T-helper 1 cell treated with Interleukin-12 subunit alpha and Interleukin-12 subunit beta and Interleukin-4 antibody, amounts not matched to agents 30 ng/mL and 1 ng/mL, for 36 hours (primary cell): Measurements from ENCODE around the gene PPP2R3A. TPM values are rescaled to one million over a fixed set of nuclear protein-coding genes. Genes with fewer than 3 reads are reported as not detected.
"Not testable (repeated sequence)": the region's sequence is repeated elsewhere in the genome, so short reads cannot be mapped to it uniquely, and the experiment has no call there.

Source experiments
- intact Hi-C: fragments of 100-400 bp; cut with micrococcal nuclease; formaldehyde crosslinking; loops from one replicate; pipeline ENCODE4 v1.15.1; 2024
- total RNA-seq: library from RNA; stranded (reverse); gene quantifications from 2 replicates; pipeline ENCODE4 v1.2.3, GENCODE V29; 2022

PPP2R3A gene
- total RNA-seq, 1 donor from 2014 or later: not detected

DNA sequence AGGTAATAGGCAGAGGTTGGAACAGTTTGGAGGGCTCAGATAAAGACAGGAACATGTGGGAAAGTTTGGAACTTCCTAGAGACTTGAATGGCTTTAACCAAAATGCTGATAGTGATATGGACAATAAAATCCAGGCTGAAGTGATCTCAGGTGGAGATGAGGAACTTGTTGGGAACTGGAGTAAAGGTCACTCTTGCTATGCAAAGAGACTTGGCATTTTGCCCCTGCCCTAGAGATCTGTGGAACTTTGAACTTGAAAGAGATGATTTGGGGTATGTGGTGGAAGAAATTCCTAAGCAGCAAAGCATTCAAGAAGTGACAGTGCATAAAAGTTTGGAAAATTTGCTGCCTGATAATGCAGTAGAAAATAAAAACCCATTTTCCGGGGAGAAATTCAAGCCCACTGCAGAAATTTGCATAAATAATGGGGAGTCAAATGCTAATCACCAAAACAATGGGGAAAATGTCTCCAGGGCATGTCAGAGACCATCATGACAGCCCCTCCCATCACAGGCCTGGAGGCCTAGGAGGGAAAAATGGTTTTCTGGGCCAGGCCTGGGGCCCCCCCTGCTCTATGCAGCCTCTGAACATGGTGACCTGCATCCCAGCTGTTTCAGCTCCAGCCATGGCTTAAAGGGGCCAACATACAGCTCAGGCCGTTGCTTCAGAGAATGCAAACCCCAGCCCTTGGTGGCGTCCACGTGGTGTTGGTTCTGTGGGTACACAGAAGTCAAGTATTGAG, 118.3 kb downstream of the PPP2R3A start:
- intact Hi-C loops: not testable (repeated sequence)

DNA sequence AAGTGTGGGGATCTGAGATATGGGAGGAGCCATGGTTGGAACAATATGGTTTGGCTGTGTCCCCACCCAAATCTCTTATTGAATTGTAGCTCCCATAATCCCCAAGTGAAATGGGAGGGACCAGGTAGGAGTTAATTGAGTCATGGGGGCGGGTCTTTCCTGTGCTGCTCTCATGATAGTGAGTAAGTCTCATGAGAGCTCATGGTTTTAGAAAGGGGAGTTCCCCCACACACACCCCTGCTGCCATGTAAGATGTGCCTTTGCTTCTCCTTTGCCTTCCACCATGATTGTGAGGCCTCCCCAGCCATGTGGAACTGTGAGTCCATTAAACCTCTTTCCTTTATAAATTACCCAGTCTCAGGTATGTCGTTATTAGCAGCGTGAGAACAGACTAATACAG, 119.5 kb downstream of the PPP2R3A start:
- intact Hi-C loops: not testable (repeated sequence)

GRCh38 chr3:136093771-136094170, 128.2 kb downstream of the PPP2R3A start:
- intact Hi-C loops: no loop called here

DNA sequence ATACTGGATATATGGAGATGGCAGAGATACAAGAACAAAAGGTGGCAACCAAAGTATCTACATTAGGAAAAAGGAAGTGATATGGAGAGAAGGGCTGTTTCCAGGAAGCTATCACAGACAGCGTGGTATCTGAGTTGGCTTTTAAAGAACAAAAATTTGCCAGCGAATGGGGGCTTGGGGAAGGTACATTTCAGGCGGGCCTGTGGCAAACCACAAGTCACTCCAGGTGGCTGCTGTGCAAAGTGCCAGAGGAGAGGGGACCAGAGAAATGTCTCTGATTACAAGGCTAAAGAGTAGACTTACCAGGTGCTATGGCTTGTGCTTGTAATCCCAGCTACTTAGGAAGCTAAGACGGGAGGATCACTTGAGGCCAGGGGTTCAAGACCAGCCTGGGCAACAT, 139.5 kb downstream of the PPP2R3A start:
- intact Hi-C loops: no loop called here

- intact Hi-C loops: no loop called here
Observed at GRCh38 chr3:136106101-136106500, 140.6 kb downstream of the PPP2R3A start.

DNA sequence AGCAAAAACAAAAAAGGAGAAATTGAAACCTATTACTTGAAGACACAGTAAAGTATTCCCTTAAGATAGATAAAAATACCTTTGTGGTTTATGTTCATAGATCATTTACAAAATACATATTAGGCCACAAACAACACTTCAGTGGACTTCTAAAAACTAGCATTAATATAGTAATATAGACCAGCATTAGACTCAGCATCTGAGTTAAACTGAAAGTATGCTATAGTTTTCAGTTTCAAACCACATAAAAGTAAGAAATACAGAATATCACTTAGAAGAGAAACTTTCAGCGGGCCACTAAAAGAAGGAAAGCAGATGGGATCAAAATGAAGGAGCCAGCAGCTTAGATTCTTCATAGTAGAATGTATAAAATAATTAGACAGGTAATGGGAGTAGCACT, 144.0 kb downstream of the PPP2R3A start:
- intact Hi-C loops: no loop called here

- intact Hi-C loops: no loop called here
Observed at GRCh38 chr3:136110481-136110880, 145.0 kb downstream of the PPP2R3A start.

- intact Hi-C loops: no loop called here
Observed at GRCh38 chr3:136114421-136114820, 148.9 kb downstream of the PPP2R3A start.

DNA sequence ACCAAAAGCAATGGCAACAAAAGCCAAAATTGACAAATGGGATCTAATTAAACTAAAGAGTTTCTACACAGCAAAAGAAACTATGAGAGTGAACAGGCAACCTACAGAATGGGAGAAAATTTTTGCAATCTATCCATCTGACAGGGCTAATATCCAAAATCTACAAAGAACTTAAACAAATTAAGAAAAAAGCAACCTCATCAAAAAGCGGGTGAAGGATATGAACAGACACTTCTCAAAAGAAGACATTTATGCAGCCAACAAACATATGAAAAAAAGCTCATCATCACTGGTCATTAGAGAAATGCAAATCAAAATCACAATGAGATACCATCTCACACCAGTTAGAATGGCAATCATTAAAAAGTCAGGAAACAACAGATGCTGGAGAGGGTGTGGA, 153.8 kb downstream of the PPP2R3A start:
- intact Hi-C loops: not testable (repeated sequence)

DNA sequence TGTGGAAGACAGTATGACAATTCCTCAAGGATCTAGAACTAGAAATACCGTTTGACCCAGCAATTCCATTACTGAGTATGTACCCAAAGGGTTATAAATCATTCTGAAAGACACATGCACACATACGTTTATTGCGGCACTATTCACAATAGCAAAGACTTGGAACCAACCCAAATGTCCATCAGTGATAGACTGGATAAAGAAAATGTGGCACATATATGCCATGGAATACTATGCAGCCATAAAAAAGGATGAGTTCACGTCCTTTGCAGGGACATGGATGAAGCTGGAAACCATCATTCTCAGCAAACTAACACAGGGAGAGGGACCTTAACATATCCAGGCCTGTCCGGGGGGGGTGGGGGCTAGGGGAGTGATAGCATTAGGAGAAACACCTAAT, 154.3 kb downstream of the PPP2R3A start:
- intact Hi-C loops: not testable (repeated sequence)

GRCh38 chr3:136120373-136121348, 155.1 kb downstream of the PPP2R3A start:
- intact Hi-C loops: no loop called here

GRCh38 chr3:136122006-136122405, 156.5 kb downstream of the PPP2R3A start:
- intact Hi-C loops: no loop called here

DNA sequence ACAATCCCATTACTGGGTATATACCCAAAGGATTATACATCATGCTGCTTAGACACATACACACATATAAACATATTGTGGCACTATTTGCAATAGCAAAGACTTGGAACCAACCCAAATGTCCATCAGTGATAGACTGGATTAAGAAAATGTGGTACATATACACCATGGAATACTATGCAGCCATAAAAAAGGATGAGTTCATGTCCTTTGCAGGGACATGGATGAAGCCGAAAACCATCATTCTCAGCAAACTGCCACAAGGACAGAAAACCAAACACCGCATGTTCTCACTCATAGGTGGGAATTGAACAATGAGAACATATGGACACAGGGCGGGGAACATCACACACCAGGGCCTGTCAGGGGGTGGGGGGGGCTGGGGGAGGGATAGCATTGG, 166.1 kb downstream of the PPP2R3A start:
- intact Hi-C loops: not testable (repeated sequence)

GRCh38 chr3:136134091-136134490, 168.6 kb downstream of the PPP2R3A start:
- intact Hi-C loops: no loop called here

GRCh38 chr3:136135039-136135802, 169.7 kb downstream of the PPP2R3A start:
- intact Hi-C loops: no loop called here

- intact Hi-C loops: no loop called here
Observed at GRCh38 chr3:136136454-136136853, 170.9 kb downstream of the PPP2R3A start.

DNA sequence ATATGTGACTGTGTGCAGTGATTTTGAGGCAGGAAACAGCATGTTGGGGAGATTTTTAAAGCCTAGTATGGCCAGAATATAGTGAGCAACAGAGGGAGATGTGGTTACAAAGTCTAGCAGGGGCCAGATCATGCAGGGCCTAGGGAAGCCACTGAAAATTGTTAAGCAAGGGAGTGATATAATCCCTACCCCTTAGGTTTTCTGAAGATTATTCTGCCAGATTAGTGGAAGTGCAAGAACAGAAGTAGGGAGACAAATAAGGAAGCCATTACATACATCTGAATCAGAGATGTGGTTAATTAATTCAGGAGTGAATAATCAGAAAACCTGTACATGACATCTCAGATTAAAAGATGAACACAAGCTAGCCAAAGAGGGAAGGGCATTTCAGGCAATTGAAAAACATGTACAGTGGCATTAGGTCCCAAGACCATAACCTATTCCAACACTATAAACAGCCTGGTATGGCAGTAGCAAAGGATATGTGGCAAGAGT, 175.8 kb downstream of the PPP2R3A start:
- intact Hi-C loops: no loop called here

DNA sequence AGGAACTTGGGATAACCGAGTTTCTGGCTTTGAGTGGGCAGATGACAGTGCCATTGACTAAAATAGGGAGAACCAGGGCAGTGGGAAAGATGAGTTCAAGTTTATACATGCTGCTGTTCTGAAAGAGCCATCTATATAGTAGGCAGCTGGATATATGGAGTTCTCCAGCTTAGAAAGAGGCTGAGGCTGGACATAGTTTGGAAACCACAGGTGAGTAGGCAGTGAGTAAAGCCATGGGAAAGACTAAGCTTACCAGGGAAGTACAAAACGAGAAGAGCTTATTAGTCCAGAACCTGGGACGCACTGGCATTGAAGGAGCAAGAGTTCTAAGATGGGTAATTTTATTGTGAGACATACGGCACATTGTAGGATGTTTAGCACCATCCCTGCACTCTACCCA, 176.4 kb downstream of the PPP2R3A start:
- intact Hi-C loops: no loop called here

GRCh38 chr3:136142592-136142991, 177.1 kb downstream of the PPP2R3A start:
- intact Hi-C loops: no loop called here

DNA sequence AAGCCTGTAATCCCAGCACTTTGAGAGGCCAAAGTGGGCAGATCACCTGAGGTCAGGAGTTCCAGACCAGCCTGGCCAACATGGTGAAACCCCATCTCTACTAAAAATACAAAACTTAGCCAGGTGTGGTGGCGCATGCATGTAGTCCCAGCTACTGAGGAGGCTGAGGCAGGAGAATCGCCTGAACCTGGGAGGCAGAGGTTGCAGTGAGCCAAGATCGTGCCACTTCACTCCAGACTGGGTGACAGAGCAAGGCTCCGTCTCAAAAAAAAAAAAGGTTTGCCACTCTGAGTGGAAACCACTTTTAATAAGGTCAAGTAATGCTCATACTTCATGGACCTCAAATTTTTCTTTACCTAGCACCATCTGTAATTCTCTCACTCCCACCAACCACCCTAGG, 178.9 kb downstream of the PPP2R3A start:
- intact Hi-C loops: not testable (repeated sequence)

DNA sequence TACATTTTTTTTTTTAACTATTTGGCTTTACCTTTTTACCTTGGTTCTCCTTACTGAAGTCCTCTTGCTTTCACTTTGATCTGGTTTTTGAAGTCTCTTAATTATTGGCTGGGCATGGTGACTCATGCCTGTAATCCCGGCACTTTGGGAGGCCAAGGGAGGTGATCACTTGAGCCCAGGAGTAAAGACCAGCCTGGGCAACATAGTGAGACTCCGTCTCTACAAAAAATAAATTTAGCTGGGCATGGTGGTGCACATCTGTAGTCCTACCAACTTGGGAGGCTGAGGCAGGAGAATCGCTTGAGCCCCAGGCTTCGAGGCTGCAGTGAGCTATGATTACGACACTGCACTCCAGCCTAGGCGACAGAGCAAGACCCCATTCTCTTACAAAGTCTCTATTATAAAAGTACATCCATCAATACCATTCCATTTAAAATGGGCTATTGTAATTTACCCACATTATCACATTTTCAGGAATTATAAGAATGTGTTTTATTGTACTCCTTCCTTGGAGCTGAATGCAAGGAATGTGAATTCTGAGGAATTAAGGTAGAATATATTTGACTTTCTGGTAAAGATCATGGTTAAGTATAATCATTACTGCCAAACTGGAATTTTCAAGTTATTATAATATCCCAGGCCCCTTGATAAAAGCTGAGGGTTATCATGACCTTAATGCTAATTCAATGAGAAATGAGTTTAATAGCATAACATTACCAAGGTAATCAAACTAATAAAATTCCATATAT, 181.6 kb downstream of the PPP2R3A start:
- intact Hi-C loops: loop anchor here (5.0 kb wide), 1 partner anchor 105 kb away; the partner anchor contains the start of gene PCCB
